ENCODE data around the gene ANKS1B.

Gene ANKS1B

DNA sequence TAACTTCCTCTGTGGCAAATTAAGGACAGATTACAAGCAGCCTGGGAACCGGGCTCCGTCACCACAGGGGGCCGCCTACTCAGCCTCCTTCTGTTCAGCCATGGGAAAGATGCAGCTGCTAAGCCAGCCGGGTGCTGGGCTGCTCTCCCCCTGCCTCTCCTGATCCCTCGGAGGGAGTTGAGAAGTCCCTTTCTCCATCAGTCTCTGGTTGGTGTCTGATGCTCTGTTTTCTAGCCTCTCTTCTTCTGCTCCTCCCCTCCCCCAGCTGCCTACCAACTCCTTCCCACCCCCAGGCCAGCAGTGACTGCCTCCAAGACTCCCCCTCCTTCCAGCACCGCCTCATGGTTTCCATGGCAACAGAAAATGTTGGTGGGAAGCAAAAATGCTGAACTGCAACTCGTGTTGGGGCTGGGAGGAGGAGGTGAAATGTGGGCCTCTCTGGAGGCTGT lies 853.0 kb downstream of the ANKS1B start:
- peaks cover 9% of the 10 kb centered on the region for H3K4me1 ChIP-seq (ENCODE audit: control insufficient read depth, insufficient read depth, low read length)
- no peaks in the 10 kb centered on the region for H3K9me3 ChIP-seq (ENCODE audit: control insufficient read depth, insufficient read depth, low read depth, low read length)
- no peak overlapping the region for H3K4me3 ChIP-seq (ENCODE audit: low read depth, low read length)
- no peaks in the 10 kb centered on the region for H3K27me3 ChIP-seq (ENCODE audit: control insufficient read depth, insufficient read depth, low read length)
- no peak overlapping the region for H3K27ac ChIP-seq (ENCODE audit: low read depth, low read length)
- H3K36me3 ChIP-seq (ENCODE audit: control insufficient read depth, insufficient read depth, low read length) = no peaks in the 10 kb centered on the region
- H3K9ac ChIP-seq (ENCODE audit: low read length) = no peak overlapping the region

DNA sequence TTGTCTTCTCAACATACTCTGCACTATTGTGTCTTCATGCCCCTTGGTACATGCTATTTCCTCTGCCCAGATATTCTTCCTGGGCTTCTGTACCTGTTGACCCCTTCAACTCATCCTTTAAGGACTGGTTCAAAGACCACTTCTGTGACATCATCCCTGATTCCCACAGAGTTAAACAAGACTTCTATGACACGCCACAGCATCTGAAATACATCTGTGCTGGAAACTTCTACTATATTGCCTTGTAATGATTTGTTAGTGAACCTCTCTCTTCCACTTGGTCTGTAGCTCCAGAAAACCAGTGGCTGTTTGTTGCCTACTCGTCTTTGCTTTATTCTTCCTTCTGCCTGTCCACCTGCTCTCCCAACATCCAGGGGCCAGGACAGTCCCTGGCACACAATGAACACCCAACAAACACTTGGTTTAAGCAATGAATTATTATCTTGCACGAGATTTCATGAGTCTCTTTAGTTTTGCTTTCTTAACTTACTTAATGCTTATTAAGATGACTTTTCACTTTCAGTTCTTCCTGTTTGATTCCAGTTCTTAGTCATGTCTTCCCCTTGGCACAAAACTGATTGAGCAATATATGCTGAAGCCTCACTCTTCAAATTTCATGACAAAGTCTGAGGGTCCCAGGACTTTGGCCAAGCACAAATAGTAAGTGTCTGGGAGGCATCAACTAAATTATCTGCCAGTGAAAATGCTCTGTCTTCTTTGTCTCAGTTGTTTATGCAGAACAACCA lies 853.8 kb downstream of the ANKS1B start:
- H3K9me3 ChIP-seq (ENCODE audit: control insufficient read depth, insufficient read depth, low read depth, low read length) = no peaks in the 10 kb centered on the region
- no peak overlapping the region for H3K4me3 ChIP-seq (ENCODE audit: low read depth, low read length)
- no peak overlapping the region for H3K9ac ChIP-seq (ENCODE audit: low read length)
- H3K27me3 ChIP-seq (ENCODE audit: control insufficient read depth, insufficient read depth, low read length) = no peaks in the 10 kb centered on the region
- no peaks in the 10 kb centered on the region for H3K36me3 ChIP-seq (ENCODE audit: control insufficient read depth, insufficient read depth, low read length)
- H3K27ac ChIP-seq (ENCODE audit: low read depth, low read length) = no peak overlapping the region
- peaks cover 9% of the 10 kb centered on the region for H3K4me1 ChIP-seq (ENCODE audit: control insufficient read depth, insufficient read depth, low read length)

DNA sequence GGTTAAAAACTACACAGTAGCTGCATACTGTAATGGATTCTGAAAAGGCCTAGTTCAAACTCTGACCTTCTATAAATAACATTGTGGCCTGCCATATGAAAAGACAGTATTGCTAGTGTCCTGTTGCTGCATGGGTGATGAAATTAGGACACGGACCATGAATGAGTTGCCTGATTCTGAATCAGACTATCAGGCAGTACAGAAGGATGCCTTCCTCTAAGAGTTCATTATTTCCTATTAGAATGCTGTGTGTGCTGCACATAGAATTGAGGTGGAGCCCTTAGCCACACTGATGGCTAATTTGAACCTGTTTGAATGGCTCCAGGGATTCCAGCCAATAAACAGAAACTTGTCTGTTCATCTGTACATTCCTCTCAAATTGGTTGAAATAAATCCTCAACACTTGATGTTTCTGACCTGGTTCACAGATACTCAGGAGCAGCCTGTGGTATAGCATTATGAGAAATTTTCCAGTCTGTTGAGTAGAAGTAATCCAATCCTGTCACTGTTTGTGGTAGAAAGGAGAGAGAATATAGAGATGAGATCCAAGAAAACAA lies 856.4 kb downstream of the ANKS1B start:
- Histone ChIP-seq H3K9me3 (ENCODE audit: control insufficient read depth, insufficient read depth, low read depth, low read length) (no peaks in the 10 kb centered on the region), H3K4me3 (ENCODE audit: low read depth, low read length) (no peak overlapping the region), H3K27me3 (ENCODE audit: control insufficient read depth, insufficient read depth, low read length) (no peaks in the 10 kb centered on the region), H3K4me1 (ENCODE audit: control insufficient read depth, insufficient read depth, low read length) (peaks cover 9% of the 10 kb centered on the region), H3K36me3 (ENCODE audit: control insufficient read depth, insufficient read depth, low read length) (no peaks in the 10 kb centered on the region), H3K27ac (ENCODE audit: low read depth, low read length) (no peak overlapping the region), H3K9ac (ENCODE audit: low read length) (no peak overlapping the region)

DNA sequence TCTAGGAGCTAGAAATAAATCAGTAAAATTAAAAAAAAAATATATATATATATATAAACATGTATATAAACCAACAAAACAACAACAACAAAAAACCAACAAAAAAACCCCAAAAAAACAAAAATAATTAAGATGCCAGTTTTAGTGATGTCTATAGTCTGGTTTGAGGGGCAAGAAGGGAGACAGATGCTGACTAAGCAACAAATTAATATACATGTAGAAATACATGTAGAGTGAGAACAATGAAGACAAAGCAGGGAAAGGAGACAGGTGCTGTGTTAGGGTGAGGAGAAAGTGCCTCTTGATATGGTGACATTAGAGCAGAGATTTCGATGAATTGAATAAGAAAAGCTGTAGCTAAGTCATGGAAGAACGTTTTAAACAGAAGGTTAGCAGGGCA lies 861.8 kb downstream of the ANKS1B start:
- H3K4me3 ChIP-seq (ENCODE audit: low read depth, low read length) = no peak overlapping the region
- H3K9me3 ChIP-seq (ENCODE audit: control insufficient read depth, insufficient read depth, low read depth, low read length) = no peaks in the 10 kb centered on the region
- H3K27ac ChIP-seq (ENCODE audit: low read depth, low read length) = no peak overlapping the region
- H3K9ac ChIP-seq (ENCODE audit: low read length) = no peak overlapping the region
- H3K27me3 ChIP-seq (ENCODE audit: control insufficient read depth, insufficient read depth, low read length) = no peaks in the 10 kb centered on the region
- H3K4me1 ChIP-seq (ENCODE audit: control insufficient read depth, insufficient read depth, low read length) = no peaks in the 10 kb centered on the region
- no peaks in the 10 kb centered on the region for H3K36me3 ChIP-seq (ENCODE audit: control insufficient read depth, insufficient read depth, low read length)

- H3K9ac ChIP-seq (ENCODE audit: low read length) = no peak overlapping the region
- H3K9me3 ChIP-seq (ENCODE audit: control insufficient read depth, insufficient read depth, low read depth, low read length) = no peaks in the 10 kb centered on the region
- H3K4me1 ChIP-seq (ENCODE audit: control insufficient read depth, insufficient read depth, low read length) = no peaks in the 10 kb centered on the region
- H3K4me3 ChIP-seq (ENCODE audit: low read depth, low read length) = no peak overlapping the region
- H3K36me3 ChIP-seq (ENCODE audit: control insufficient read depth, insufficient read depth, low read length) = no peaks in the 10 kb centered on the region
- H3K27ac ChIP-seq (ENCODE audit: low read depth, low read length) = no peak overlapping the region
- no peaks in the 10 kb centered on the region for H3K27me3 ChIP-seq (ENCODE audit: control insufficient read depth, insufficient read depth, low read length)
These were observed 862.2 kb downstream of the ANKS1B start for GRCh38 chr12:99122496-99122895.

DNA sequence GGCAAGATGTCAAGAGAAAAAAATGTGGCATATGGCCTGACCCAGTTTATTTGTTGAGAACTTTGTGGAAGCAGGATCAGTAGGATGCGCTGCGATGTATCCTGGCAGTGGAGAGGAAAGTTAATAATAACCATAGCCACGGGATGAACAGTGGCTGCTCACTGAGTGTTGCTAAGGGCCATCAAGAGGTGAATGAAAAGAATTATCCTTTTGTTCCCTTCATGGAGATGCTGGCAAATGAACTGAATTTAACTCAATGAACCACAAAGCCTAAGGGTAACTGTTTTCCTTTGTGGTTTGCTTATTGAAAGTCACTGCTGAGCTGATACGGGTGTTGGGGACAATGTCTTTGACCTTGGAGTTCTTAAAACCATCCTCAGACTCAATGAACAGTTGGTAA lies 863.2 kb downstream of the ANKS1B start:
- Histone ChIP-seq H3K36me3 (ENCODE audit: control insufficient read depth, insufficient read depth, low read length) (no peaks in the 10 kb centered on the region), H3K9me3 (ENCODE audit: control insufficient read depth, insufficient read depth, low read depth, low read length) (no peaks in the 10 kb centered on the region), H3K9ac (ENCODE audit: low read length) (no peak overlapping the region), H3K27ac (ENCODE audit: low read depth, low read length) (no peak overlapping the region), H3K27me3 (ENCODE audit: control insufficient read depth, insufficient read depth, low read length) (no peaks in the 10 kb centered on the region), H3K4me3 (ENCODE audit: low read depth, low read length) (no peak overlapping the region), H3K4me1 (ENCODE audit: control insufficient read depth, insufficient read depth, low read length) (no peaks in the 10 kb centered on the region)

GRCh38 chr12:99119943-99120342 lies 864.8 kb downstream of the ANKS1B start:
- no peak overlapping the region for H3K4me3 ChIP-seq (ENCODE audit: low read depth, low read length)
- no peak overlapping the region for H3K27ac ChIP-seq (ENCODE audit: low read depth, low read length)
- H3K27me3 ChIP-seq (ENCODE audit: control insufficient read depth, insufficient read depth, low read length) = no peaks in the 10 kb centered on the region

GRCh38 chr12:99119449-99119848 lies 865.3 kb downstream of the ANKS1B start:
- H3K4me3 ChIP-seq (ENCODE audit: low read depth, low read length) = no peak overlapping the region
- no peaks in the 10 kb centered on the region for H3K4me1 ChIP-seq (ENCODE audit: control insufficient read depth, insufficient read depth, low read length)
- no peak overlapping the region for H3K9ac ChIP-seq (ENCODE audit: low read length)
- no peaks in the 10 kb centered on the region for H3K9me3 ChIP-seq (ENCODE audit: control insufficient read depth, insufficient read depth, low read depth, low read length)
- H3K27me3 ChIP-seq (ENCODE audit: control insufficient read depth, insufficient read depth, low read length) = no peaks in the 10 kb centered on the region
- H3K36me3 ChIP-seq (ENCODE audit: control insufficient read depth, insufficient read depth, low read length) = no peaks in the 10 kb centered on the region
- H3K27ac ChIP-seq (ENCODE audit: low read depth, low read length) = no peak overlapping the region

More at GRCh38 chr12:99119943-99120342, 864.8 kb downstream of the ANKS1B start:
- Histone ChIP-seq H3K9me3 (ENCODE audit: control insufficient read depth, insufficient read depth, low read depth, low read length) (no peaks in the 10 kb centered on the region), H3K36me3 (ENCODE audit: control insufficient read depth, insufficient read depth, low read length) (no peaks in the 10 kb centered on the region), H3K9ac (ENCODE audit: low read length) (no peak overlapping the region), H3K4me1 (ENCODE audit: control insufficient read depth, insufficient read depth, low read length) (no peaks in the 10 kb centered on the region)

GRCh38 chr12:99111600-99111999 lies 873.1 kb downstream of the ANKS1B start:
- Histone ChIP-seq H3K4me3 (ENCODE audit: low read depth, low read length) (no peak overlapping the region), H3K9me3 (ENCODE audit: control insufficient read depth, insufficient read depth, low read depth, low read length) (no peaks in the 10 kb centered on the region), H3K9ac (ENCODE audit: low read length) (no peak overlapping the region), H3K27ac (ENCODE audit: low read depth, low read length) (no peak overlapping the region), H3K27me3 (ENCODE audit: control insufficient read depth, insufficient read depth, low read length) (no peaks in the 10 kb centered on the region), H3K4me1 (ENCODE audit: control insufficient read depth, insufficient read depth, low read length) (no peaks in the 10 kb centered on the region), H3K36me3 (ENCODE audit: control insufficient read depth, insufficient read depth, low read length) (no peaks in the 10 kb centered on the region)

- Histone ChIP-seq H3K9me3 (ENCODE audit: control insufficient read depth, insufficient read depth, low read depth, low read length) (no peaks in the 10 kb centered on the region), H3K27ac (ENCODE audit: low read depth, low read length) (no peak overlapping the region), H3K9ac (ENCODE audit: low read length) (no peak overlapping the region), H3K4me1 (ENCODE audit: control insufficient read depth, insufficient read depth, low read length) (no peaks in the 10 kb centered on the region), H3K4me3 (ENCODE audit: low read depth, low read length) (no peak overlapping the region), H3K36me3 (ENCODE audit: control insufficient read depth, insufficient read depth, low read length) (no peaks in the 10 kb centered on the region), H3K27me3 (ENCODE audit: control insufficient read depth, insufficient read depth, low read length) (no peaks in the 10 kb centered on the region)
These were observed 873.9 kb downstream of the ANKS1B start for GRCh38 chr12:99110868-99111267.

DNA sequence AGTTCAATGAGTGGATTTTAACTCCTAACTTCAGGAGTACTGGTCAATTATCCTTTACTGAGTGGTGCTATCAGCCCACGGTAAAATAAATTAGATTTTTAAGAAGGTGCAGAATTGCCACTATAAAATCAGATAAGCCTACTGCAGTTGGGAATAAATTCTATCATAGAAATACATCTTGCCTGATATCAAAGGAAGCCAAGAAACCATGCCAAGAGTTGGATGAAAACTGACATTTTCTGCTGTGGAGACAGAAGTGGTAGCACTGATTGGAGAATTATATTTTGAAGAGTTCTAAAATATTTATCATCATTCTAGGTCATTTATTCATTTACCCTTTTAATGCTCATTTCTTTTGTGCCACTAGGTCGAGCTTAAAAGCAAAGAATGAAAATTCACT lies 874.5 kb downstream of the ANKS1B start:
- Histone ChIP-seq H3K4me1 (ENCODE audit: control insufficient read depth, insufficient read depth, low read length) (no peaks in the 10 kb centered on the region), H3K9ac (ENCODE audit: low read length) (no peak overlapping the region), H3K36me3 (ENCODE audit: control insufficient read depth, insufficient read depth, low read length) (no peaks in the 10 kb centered on the region), H3K9me3 (ENCODE audit: control insufficient read depth, insufficient read depth, low read depth, low read length) (no peaks in the 10 kb centered on the region), H3K4me3 (ENCODE audit: low read depth, low read length) (no peak overlapping the region), H3K27me3 (ENCODE audit: control insufficient read depth, insufficient read depth, low read length) (no peaks in the 10 kb centered on the region), H3K27ac (ENCODE audit: low read depth, low read length) (no peak overlapping the region)
